Neural progenitor cell (in vitro differentiated cells): ENCODE results near the gene EDNRA. TPM values are rescaled to one million over a fixed set of nuclear protein-coding genes. Genes with fewer than 3 reads are reported as not detected.

Experiments
- DNase-seq: peaks from one replicate; pipeline ENCODE4 v3.0.0-alpha.2; 2016; ENCODE audit warnings: low spot score
- H2AFZ ChIP-seq: fragments of 200-600 bp; sonication (generic); replicated peaks from 2 replicates; pipeline ENCODE4 v1.6.1; 2016; ENCODE audit warnings: antibody characterized with exemption
- H3F3A ChIP-seq: fragments of 200-600 bp; sonication (generic); 2 replicates; pipeline ENCODE4 v1.6.1; 2016; ENCODE audit warnings: antibody characterized with exemption, low read depth
- H3K27ac ChIP-seq: fragments of 200-600 bp; sonication (generic); 2 replicates; pipeline ENCODE4 v1.5.1; 2016; ENCODE audit warnings: mild to moderate bottlenecking
- H3K27me3 ChIP-seq: fragments of 200-600 bp; sonication (generic); 2 replicates; pipeline ENCODE4 v1.6.1; 2016; ENCODE audit warnings: mild to moderate bottlenecking, moderate library complexity
- H3K36me3 ChIP-seq: fragments of 200-600 bp; sonication (generic); 2 replicates; pipeline ENCODE4 v1.5.1; 2016
- H3K4me1 ChIP-seq: fragments of 200-600 bp; sonication (generic); 2 replicates; pipeline ENCODE4 v1.6.1; 2016; ENCODE audit warnings: mixed run types
- H3K4me2 ChIP-seq: fragments of 200-600 bp; sonication (generic); 2 replicates; pipeline ENCODE4 v1.6.1; 2016
- H3K4me3 ChIP-seq: fragments of 200-600 bp; sonication (generic); 2 replicates; pipeline ENCODE4 v1.5.1; 2016
- H3K79me2 ChIP-seq: fragments of 200-600 bp; sonication (generic); 2 replicates; pipeline ENCODE4 v1.6.1; 2016; ENCODE audit warnings: low read depth
- H3K9ac ChIP-seq: fragments of 200-600 bp; sonication (generic); 2 replicates; pipeline ENCODE4 v1.6.1; 2016
- H3K9me3 ChIP-seq: fragments of 200-600 bp; sonication (generic); 2 replicates; pipeline ENCODE4 v1.5.1; 2016; ENCODE audit warnings: low read depth
- H4K20me1 ChIP-seq: fragments of 200-600 bp; sonication (generic); 2 replicates; pipeline ENCODE4 v1.6.1; 2016; ENCODE audit warnings: low read depth
- H3K27ac Mint-ChIP-seq: 3 replicates; pipeline ENCODE4 v1.8.0; 2021; ENCODE audit warnings: mixed read lengths
- H3K27me3 Mint-ChIP-seq: 2 replicates; pipeline ENCODE4 v1.8.0; 2022; ENCODE audit warnings: low read depth, mild to moderate bottlenecking, inconsistent platforms, moderate library complexity, mixed read lengths; ENCODE audit not compliant: insufficient read depth
- H3K36me3 Mint-ChIP-seq: 3 replicates; pipeline ENCODE4 v1.8.0; 2021; ENCODE audit warnings: mixed read lengths
- H3K4me1 Mint-ChIP-seq: 3 replicates; pipeline ENCODE4 v1.8.0; 2021; ENCODE audit warnings: mixed read lengths
- H3K4me3 Mint-ChIP-seq: 3 replicates; pipeline ENCODE4 v1.8.0; 2021; ENCODE audit warnings: mild to moderate bottlenecking, moderate library complexity, mixed read lengths
- H3K9me3 Mint-ChIP-seq: 3 replicates; pipeline ENCODE4 v1.8.0; 2020; ENCODE audit warnings: mixed read lengths
- EZH2 ChIP-seq: fragments of 200-600 bp; sonication (generic); IDR thresholded peaks from 2 replicates; pipeline ENCODE4 v1.6.1; 2017; ENCODE audit warnings: antibody characterized with exemption, mild to moderate bottlenecking, moderate library complexity
- EZH2phosphoT487 ChIP-seq: fragments of 200-600 bp; sonication (generic); IDR thresholded peaks from 2 replicates; pipeline ENCODE4 v1.6.1; 2017; ENCODE audit warnings: antibody characterized with exemption
- total RNA-seq: library from RNA; depleted of rRNA; stranded (reverse); fragments of >200 nt; gene quantifications from 2 replicates; pipeline ENCODE4 v1.2.3, GENCODE V29; 2015; ENCODE audit warnings: low replicate concordance
- TF ChIP-seq, protein P1 (sequence below): fragments of 200-600 bp; sonication (generic); IDR thresholded peaks from 2 replicates; pipeline ENCODE4 v1.5.1; 2017; ENCODE audit warnings: antibody characterized with exemption, mild to moderate bottlenecking

The EDNRA gene
- total RNA-seq, 1 donor from 2014 or later = 2.9 TPM

DNA sequence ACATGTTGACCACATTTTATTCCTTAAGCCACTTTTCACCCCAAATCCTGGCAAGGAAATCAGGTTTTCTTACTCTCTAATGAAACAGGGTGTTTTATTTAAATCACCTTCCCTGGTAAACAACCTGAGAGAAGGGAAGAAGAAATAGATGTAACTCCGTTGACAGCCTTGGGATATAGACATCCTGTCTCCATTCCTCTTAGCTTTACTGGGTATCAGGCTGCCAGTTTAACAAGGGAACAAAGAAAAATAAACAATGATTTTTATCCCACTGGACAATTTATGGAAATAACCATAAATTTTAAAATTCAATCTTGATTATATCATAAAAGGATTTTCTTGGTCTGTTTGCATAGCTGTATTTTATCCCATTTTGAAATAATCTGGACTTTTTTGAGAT, 49.2 kb downstream of the EDNRA start:
- no peaks in the 10 kb centered on the region for H3K9me3 Mint-ChIP-seq
- Histone ChIP-seq H3K36me3 (no peaks in the 10 kb centered on the region), H3F3A (no peaks in the 10 kb centered on the region), H4K20me1 (no peaks in the 10 kb centered on the region), H2AFZ (no peak overlapping the region), H3K9ac (no peak overlapping the region), H3K27me3 (no peaks in the 10 kb centered on the region), H3K79me2 (no peaks in the 10 kb centered on the region), H3K4me1 (no peaks in the 10 kb centered on the region), H3K27ac (no peak overlapping the region), H3K4me3 (no peak overlapping the region), H3K9me3 (no peaks in the 10 kb centered on the region), H3K4me2 (no peak overlapping the region)
- no peak for DNase-seq
- no peak overlapping the region for H3K27ac Mint-ChIP-seq
- H3K36me3 Mint-ChIP-seq = no peaks in the 10 kb centered on the region
- TF ChIP-seq, protein P1, sequence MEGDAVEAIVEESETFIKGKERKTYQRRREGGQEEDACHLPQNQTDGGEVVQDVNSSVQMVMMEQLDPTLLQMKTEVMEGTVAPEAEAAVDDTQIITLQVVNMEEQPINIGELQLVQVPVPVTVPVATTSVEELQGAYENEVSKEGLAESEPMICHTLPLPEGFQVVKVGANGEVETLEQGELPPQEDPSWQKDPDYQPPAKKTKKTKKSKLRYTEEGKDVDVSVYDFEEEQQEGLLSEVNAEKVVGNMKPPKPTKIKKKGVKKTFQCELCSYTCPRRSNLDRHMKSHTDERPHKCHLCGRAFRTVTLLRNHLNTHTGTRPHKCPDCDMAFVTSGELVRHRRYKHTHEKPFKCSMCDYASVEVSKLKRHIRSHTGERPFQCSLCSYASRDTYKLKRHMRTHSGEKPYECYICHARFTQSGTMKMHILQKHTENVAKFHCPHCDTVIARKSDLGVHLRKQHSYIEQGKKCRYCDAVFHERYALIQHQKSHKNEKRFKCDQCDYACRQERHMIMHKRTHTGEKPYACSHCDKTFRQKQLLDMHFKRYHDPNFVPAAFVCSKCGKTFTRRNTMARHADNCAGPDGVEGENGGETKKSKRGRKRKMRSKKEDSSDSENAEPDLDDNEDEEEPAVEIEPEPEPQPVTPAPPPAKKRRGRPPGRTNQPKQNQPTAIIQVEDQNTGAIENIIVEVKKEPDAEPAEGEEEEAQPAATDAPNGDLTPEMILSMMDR = no peak
- TF ChIP-seq EZH2phosphoT487 = no peak
- no peak for TF ChIP-seq EZH2
- H3K4me1 Mint-ChIP-seq = peaks cover 2% of the 10 kb centered on the region
- peaks cover 2% of the 10 kb centered on the region for H3K27me3 Mint-ChIP-seq
- H3K4me3 Mint-ChIP-seq = no peak overlapping the region

DNA sequence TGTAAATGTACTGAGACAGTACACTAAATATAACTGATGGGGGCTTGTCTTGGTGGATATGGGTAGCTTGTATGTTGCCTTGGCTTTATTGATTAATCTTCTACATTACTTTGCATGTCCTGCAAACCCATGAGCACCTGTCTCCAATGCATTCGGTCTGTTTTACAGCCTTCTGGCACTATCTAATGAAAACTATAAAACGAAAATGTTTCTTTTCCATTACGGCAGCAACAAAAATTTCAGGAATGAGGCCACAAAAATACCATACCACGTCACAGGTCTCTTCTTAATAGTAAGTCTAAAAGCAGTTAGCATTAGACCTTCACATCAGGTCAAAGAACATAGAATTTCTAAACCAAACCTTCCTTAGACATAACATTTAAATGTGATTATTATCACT, 49.8 kb downstream of the EDNRA start:
- no peak for DNase-seq
- no peak overlapping the region for H3K27ac ChIP-seq
- no peaks in the 10 kb centered on the region for H3K79me2 ChIP-seq
- H3K27me3 ChIP-seq = no peaks in the 10 kb centered on the region
- no peaks in the 10 kb centered on the region for H4K20me1 ChIP-seq
- no peak overlapping the region for H3K9ac ChIP-seq
- Mint-ChIP-seq H3K27ac (no peak overlapping the region), H3K9me3 (no peaks in the 10 kb centered on the region), H3K4me3 (no peak overlapping the region), H3K27me3 (peaks cover 2% of the 10 kb centered on the region), H3K36me3 (no peaks in the 10 kb centered on the region), H3K4me1 (peaks cover 3% of the 10 kb centered on the region)
- no peaks in the 10 kb centered on the region for H3K36me3 ChIP-seq
- H3K4me1 ChIP-seq = no peaks in the 10 kb centered on the region
- H3K4me2 ChIP-seq = no peak overlapping the region
- no peak for TF ChIP-seq EZH2phosphoT487
- no peak for TF ChIP-seq EZH2
- TF ChIP-seq, protein P1 = no peak
- H3F3A ChIP-seq = no peaks in the 10 kb centered on the region
- H3K9me3 ChIP-seq = no peaks in the 10 kb centered on the region
- no peak overlapping the region for H3K4me3 ChIP-seq
- no peak overlapping the region for H2AFZ ChIP-seq

DNA sequence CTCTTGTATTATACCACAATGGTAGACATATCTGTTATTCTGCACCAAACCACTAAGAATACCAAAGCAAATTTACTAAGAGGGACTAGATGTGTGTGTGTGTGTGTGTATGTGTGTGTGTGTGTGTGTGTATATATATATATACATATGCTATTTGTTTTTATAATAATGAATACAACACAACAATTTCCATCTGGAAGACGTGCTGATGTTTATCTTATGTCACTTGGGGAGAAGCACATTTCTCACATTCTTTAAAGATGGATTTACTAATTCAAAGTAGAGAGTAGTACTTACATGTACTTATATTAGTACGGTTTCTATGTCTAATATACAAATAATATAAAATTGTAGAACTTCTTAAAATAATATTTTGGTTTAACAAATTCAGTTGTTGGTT, 52.0 kb downstream of the EDNRA start:
- Mint-ChIP-seq H3K27ac (no peak overlapping the region), H3K4me1 (peaks cover 3% of the 10 kb centered on the region), H3K9me3 (no peaks in the 10 kb centered on the region), H3K27me3 (no peaks in the 10 kb centered on the region), H3K4me3 (no peak overlapping the region), H3K36me3 (no peaks in the 10 kb centered on the region)
- Histone ChIP-seq H3K4me2 (no peak overlapping the region), H3K9me3 (no peaks in the 10 kb centered on the region), H3K79me2 (no peaks in the 10 kb centered on the region), H3K27ac (no peak overlapping the region), H4K20me1 (no peaks in the 10 kb centered on the region), H3K27me3 (no peaks in the 10 kb centered on the region), H3K36me3 (no peaks in the 10 kb centered on the region), H3K4me3 (no peak overlapping the region), H2AFZ (no peak overlapping the region), H3K4me1 (no peaks in the 10 kb centered on the region), H3K9ac (no peak overlapping the region), H3F3A (no peaks in the 10 kb centered on the region)
- no peak for DNase-seq
- TF ChIP-seq, protein P1 = no peak
- TF ChIP-seq EZH2phosphoT487 (no peak), EZH2 (no peak)
